Activated CD4-positive, alpha-beta T cell treated with anti-CD3 and anti-CD28 coated beads for 4 hours (primary cell): ENCODE measurements around the gene PCAT7.
"Not testable (repeated sequence)": the region's sequence is repeated elsewhere in the genome, so short reads cannot be mapped to it uniquely, and the experiment has no call there.

Source experiments
- DNase-seq, 2 donors: peaks; one replicate each; pipeline ENCODE4 v3.0.0-alpha.2; 2020

PCAT7 gene

DNA sequence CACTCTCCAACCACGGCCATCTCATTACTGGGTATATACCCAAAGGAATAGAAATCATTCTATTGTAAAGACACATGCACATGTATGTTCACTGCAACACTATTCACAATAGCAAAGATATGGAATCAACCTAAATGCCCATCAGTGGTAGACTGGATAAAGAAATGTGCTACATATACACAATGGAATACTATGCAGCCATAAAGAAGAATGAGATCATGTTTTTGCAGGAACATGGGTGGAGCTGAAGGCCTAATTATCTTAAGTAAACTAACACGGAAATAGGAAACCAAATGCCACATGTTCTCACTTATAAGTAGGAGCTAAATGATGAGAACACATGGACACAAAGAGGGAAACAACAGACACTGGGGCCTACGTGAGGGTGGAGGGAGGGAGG, 9.4 kb downstream of the PCAT7 start:
- not testable (repeated sequence) for DNase-seq

DNA sequence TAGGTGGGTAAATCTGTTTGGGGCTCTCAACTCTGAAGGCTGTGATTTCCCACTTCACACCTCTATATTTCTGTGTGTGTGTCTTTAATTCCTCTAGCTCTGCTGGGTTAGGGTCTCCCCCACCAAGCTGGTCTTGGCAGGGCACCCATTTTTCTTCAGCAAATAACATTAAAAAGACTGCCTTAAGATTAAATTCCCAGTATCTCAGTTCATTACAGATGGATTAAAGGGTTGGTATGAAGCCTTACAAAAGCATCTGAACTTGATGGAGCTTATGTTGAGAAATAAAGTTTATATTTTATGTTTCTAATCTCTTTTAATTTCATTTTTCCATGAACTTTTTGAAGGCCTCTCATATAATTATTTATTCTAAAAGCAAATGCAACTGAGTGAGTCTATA, 11.7 kb downstream of the PCAT7 start:
- DNase-seq: no peak

DNA sequence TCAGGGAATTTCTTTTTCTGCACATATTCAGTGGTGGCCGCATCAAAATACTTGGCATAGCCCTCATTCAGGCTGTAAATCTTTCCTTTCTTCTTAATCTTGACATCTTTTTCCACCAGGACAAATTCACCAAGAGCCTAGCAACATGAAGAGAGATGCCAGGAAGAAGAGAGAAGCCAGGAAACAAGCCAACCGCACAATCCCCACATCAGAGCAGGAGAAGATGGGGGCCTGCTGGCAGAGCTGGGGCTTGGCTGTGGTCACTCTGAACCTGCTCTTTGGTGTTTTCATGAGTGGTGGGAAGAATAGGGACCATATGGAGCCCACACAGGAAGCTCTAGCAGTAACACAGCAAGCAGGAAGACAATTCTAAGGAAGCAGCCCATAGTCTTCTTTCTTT, 12.4 kb downstream of the PCAT7 start:
- no peak for DNase-seq

DNA sequence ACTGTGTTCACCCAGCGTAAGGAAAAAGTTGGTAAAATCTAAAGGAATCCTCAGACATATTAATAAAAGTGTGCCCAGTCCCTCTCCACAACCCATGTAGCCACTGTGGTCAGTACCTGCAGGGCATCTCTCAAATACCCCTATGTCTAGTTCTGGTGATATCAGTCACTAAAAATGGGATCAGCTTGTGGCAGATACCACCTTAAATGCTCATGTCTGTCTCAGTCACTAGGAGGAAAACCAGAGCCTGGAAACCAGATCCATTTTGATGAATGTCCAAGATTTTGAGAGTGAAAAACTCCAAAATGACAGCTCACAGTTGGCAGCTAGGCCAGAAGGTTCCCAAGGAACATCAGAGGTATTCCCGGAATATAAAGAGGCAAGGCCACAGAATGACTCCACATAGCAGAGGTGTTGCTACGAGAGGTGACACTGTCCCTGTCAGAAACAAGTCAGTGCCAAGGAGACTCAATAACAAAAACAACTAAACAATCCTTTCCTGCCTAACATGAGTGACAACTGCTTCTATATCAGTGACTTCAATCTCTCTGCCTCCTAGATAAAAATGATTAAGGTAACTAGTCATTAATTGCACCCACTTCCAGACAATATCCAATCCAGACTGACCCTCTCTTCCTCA, 13.5 kb downstream of the PCAT7 start:
- DNase-seq: no peak

DNA sequence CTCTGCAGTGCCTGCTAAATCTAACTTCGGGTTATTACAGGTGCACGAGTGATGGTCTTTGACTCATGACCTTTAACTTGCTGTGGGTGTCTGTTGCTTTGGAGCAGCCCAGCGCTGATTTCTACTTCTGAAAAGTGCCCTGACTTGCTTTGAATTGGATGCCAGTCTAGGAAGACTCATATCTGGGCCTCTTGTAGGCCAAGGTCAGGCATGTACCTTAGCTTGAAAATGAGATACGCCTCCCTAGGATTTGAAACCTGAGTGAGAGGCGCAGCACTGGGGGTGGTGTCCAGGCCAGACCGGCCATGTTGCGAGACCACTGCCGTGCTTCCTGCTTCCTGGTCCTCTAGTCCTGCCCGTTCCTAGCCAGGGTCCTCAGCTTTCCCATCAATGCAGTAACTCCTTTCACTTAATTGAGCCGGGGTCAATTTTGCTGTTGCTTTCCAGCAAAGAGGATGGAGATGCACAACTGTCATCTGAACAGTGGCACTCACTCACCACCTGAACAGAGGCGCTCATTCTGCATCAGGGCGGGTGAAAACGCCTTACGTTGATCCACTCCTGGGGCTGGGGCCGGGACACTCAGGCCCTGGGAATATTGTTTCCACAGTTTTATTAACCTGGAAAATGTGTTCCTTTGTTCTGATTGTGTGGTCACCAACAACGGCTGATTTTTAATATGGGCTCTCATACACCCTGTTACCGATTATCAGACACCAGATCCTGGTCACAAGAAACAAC, 14.3 kb downstream of the PCAT7 start:
- no peak for DNase-seq

DNA sequence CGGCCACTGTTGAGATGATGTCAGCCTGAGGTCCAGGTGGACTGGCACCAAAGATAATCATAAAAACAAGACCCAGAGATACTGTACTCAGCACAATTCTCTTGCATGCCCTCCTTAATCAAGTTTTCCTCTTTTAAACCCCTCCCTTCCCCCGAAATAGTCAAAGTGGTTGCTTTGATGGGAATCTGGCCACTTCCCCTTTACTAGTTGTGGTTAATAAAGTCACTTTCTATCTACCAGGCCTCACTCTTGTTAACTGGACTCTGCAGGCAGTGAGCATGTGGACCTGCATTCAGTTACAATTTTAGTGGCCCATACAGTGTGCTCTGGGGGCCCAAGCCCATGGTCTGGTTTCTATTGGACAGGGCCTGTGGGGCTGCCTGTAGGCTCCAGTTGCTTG, 21.2 kb downstream of the PCAT7 start:
- no peak for DNase-seq

DNA sequence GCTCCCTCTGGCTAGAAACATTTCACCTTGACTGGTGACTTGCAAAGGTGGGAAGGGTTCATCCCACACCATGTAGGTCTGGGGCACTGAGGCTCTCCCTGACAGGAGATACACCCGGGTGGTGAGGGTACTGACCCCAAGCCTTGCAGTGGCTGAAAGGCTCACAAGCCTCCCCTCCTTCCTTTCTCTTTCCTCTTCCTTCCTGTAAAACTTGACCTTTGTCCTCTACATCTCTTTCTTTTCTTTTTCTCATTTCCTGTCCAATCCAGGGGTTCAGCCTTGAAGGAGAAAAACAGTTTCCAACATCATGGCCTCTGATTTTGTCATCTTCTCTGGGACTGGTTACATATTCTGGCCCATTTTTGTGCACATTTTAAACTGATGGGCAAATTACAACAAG, 22.2 kb downstream of the PCAT7 start:
- DNase-seq: no peak

DNA sequence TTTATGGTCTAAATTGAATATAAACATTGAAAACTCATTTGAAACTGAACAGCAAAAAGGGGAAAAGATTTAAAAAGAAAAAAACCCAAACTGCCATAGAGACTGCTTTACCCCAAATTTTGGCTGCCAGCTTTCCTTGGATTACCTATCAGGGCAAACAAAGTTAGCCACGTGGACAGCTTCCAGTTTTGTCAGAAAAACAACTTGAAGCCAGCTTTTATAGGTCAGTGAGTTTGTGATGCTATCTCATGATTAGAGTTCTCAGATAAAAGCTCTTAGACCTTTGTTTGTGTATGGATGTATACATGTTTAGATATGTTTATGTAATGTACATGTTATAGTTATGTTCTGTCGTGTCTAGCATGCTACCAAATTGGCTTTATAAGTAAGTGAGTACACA, 22.7 kb downstream of the PCAT7 start:
- no peak for DNase-seq

DNA sequence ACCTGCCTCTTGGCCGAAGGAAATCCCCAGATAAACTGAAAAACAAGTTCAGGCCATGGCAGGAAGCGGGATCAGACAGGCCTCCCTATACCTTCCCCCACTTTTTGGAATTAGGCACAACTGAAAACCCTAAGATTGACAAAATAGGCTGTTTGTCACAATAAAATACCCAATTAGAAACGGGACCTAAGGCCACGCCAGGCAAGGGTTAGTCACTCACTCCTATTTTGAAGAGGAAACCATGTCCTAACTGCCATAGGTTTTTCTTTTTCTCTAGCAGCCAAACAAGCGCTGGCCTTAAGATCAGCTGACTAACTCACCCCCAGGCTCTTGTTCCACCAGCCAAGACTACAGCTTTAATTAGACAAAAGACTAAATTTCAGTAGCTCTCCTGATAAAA, 26.8 kb downstream of the PCAT7 start:
- no peak for DNase-seq

DNA sequence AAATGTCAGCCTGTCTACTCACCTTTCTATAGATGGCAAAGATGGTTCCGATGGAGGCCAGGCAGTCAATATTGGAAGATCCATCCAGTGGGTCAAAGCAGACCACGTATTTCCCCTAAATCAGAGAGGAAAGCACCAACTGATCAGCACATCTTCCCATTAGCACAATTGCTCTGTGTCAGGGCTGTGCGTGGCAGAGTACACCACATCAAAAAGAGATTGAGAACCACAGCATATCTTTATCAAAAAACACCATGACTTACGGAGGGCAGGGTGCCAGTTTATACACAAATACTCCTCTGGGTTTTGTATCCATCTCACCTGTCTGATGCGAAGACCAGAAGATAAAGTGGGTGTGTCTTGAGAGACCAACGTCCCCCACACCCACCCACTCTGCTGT, 29.7 kb downstream of the PCAT7 start:
- no peak for DNase-seq

- no peak for DNase-seq
These were observed 31.4 kb downstream of the PCAT7 start for GRCh38 chr9:94586316-94586715.

GRCh38 chr9:94586814-94587213, 31.9 kb downstream of the PCAT7 start:
- no peak for DNase-seq

GRCh38 chr9:94588681-94589080, 33.8 kb downstream of the PCAT7 start:
- no peak for DNase-seq

- not testable (repeated sequence) for DNase-seq
These were observed 36.2 kb downstream of the PCAT7 start for GRCh38 chr9:94591046-94591545.

DNA sequence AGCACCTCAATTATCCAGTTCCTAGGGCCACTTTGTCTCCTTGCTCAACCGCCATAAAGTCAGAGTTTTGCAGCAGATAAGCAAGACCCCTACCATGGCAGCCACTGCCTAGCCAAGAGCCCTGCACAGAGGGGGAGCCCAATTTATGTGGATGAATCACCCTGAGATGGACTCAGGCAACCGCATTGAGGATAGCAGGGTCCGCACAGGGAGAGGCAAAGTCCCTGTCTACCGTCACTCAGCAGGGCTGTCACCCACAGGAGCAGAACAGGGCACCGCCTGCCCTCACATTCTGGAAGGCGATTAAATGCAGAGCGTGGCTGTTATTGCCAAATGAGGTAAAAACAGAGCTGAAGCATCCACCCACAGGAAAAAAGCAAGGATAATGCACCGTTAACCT, 37.0 kb downstream of the PCAT7 start:
- no peak for DNase-seq

- DNase-seq: not testable (repeated sequence)
These were observed 37.8 kb downstream of the PCAT7 start for GRCh38 chr9:94592683-94593082.

- no peak for DNase-seq
These were observed 38.8 kb downstream of the PCAT7 start, which contains the start of gene FBP2 for GRCh38 chr9:94593459-94594345. FBP2 (minus strand) TSS chr9:94593824; CDS start chr9:94593726, 98 bp downstream.

DNA sequence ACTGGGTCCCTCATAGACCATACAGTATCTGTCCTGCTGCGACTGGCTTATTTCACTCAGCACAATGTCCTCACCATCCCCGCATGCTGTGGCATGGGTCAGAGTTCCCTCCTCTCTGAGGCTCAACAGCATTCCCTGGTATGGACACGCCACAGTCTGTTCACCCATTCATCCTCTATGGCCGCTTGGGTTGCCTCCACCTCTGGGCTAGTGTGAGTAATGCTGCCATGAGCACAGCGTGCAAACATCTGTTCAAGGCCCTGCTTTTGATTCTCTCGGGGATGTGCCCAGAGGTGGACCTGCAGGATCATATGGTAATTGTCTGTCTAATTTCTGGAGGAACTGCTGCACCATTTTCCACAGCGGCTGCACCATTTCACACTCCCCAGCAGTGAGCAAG, 44.2 kb downstream of the PCAT7 start:
- DNase-seq: no peak

DNA sequence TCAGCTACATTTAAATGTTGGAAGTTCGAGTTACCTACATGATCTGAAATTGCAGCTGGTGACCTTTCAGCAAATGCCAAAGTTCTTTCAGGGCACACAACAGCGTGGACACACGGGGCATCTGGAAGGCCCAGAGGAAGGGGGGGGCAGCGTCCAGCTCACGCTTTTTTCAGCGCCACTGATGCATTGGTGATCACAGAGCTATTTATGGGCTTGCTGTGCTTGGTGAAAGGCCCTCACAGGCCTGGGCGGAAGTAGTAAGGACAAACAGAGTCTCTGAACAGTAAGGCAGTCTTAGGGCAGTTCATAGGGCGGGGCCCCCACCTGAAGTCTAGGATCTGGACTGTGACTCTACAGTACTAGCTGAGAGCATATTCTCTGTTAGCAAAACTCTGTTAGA, 45.4 kb downstream of the PCAT7 start:
- no peak for DNase-seq

GRCh38 chr9:94600715-94601114, 45.8 kb downstream of the PCAT7 start:
- no peak for DNase-seq

DNA sequence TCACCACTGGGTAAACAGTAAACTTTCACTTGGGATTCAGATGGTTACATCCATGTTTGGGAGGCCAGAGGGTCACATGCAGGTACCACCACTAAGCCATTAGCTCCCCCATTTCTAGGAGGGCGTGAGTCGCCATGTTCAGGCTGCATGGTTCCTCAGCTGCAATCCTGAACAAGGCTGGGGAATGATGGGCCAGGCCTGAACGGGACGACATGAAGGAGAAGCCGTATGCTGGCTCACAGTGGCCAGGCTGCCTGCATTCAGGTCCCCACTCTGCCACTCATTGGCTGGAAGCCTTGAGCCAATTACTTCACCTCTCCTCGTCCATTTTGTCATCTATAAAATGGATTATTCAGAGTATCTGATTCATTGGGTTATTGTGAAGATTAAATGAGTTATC, 47.8 kb downstream of the PCAT7 start:
- DNase-seq: no peak

DNA sequence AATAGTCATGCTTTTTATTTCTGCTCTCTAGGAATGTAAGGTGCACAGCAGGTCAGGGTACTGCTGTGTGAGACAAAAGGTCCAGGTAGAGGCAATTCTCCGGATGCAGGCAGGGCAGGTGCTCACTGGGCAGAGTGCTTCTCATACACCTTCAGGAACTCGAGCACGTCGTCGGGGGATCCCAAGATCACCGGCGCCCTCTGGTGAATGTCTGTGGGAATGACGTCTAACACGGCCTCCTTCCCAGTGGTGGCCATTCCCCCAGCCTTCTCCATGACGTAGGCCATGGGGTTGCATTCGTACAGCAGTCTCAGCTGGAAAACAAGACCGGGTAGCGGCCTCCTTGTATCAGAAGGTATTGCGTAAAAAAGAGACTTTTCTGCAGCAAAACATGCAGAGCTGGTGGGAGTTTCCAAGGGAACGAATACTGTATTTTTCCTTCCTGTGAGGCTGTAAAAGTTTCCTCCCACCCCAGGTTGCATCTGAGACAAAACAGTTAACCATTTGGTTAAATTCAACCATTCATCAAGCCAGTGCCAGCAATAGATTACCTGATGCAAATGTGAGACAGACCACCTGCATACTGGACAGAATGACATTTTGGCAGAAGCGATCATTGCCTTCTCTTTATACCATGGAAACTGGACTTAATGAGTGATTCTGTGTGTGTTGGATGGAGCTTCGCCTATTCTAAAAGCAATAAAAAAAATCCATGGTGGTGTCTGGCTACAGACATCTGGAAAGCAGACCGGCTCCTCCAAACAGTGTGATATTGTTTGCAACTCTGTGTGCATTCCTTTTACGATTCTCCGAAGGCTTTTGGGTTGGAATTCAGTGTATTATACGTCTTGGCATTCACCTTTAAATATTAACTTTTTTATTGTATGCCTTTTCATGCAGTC, 48.6 kb downstream of the PCAT7 start:
- peak; percentile 60 to 69 for DNase-seq
